ENCODE data around the gene DNAH11.
"Not testable (repeated sequence)": the region's sequence is repeated elsewhere in the genome, so short reads cannot be mapped to it uniquely, and the experiment has no call there.

DNAH11 gene

DNA sequence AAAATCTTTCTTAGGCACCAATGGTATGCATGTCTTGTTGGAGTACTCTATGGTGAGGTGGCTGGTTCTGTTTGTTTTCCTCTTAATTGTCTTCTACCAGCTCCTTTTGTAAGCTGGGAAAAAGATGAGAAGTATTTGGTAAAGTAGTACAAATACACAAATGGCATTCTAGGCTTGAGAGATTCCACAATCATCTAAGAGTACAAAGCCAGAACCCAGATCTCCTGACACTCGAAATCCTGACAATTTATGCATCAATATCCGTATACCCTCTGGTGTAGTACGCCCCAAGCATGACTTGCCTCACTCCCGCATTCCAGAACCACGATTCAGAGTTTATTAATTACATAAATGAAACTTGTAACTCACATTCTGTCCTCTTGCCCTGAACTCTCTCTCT, 359.4 kb downstream of the DNAH11 start:
- no peak for DNase-seq

DNA sequence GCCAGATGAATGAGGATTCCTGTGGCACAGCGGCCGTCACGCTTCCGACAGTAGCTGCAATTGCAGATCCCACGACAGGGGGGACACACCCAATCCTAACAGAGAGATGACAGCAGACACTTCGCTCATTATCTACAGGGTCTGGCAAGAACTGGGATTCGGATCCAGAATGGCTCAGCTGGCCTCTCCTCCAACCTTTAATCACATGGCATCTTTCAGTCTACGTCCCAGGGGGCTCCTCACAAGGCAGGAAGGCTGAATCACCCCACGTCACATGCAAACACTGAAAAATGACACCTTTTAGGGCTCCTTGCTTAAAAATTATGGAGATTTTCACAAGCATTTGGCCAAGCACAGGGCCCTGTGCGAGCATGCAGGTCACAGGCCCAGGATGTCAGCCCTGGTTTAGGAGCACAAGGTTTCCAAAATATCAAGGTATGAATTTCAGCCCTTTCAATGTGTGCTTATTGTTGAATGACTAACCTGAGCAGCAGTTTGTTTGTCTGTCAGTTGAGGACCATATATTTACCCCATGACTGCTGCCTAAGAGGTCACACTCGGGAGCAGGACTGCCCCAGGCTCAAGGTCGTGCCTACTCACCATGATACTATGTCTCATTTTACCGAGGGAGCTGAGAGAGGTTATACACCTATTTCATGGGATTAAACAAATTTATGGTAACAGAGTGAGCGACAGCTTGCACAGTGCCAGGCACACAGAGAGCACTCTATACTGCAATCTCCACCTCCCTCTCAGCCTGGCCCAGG, 360.4 kb downstream of the DNAH11 start:
- DNase-seq: no peak

DNA sequence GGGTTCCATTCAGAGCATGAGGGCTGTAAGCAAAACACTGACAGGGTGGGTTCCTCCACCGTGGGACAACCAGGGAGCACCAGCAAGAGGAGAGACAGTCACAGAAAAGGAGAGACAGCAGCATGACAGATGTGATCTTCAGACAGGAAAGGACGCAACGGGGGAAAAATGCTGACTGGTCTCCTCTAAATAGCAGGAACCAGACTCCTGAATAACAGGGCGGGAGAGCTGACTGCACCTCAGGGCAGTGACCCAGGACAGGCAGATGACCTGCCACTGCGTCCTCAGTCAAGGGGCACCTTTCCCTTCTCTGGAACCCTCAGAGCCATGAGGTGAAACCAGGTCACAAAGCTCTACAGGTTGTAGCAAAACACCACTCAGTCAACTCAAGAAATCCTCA, 365.9 kb downstream of the DNAH11 start:
- DNase-seq: no peak

DNA sequence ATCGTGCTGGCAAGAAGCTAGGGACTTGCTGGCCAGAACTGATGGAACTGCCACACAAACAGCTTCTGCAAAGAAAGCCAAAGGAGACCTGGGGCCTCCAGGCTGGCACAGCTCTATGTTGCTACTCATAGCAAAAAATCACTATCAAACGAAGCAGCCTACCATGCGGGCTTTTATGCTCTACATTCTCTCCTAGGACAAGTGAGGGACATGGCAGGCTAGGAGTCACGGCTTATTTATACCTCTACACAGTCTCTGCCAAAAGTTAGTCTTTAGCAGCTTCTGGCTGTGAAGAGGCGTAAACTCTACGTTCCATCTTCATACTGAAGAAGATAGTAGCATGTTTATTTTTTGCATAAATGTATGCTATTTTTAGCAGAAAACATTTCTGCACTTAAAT, 367.4 kb downstream of the DNAH11 start:
- no peak for DNase-seq

DNA sequence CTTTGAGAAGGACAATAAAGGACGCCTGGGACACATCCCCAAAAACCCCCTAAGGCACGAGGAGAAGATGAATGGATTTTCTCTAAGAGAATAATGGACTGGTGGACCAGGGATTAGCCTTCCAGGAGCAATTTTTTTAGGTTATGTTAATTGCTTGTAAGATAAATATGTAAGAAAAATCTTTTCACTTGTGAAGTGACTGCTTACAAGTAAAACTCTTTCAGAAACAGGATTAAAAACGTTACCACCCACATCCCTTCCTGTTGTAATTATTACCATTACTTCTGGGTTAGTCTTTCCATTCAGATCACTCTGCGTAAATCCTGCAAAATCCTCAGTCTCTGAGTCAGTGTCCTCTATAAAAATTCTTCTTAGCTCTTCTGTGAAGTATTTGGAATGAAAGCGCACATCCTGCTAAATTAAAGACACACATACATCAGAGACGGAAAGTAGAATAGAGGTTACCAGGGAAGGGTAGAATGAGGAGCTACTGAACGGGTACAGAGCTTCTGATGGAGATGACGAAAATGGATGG, 368.6 kb downstream of the DNAH11 start:
- no peak for DNase-seq

DNA sequence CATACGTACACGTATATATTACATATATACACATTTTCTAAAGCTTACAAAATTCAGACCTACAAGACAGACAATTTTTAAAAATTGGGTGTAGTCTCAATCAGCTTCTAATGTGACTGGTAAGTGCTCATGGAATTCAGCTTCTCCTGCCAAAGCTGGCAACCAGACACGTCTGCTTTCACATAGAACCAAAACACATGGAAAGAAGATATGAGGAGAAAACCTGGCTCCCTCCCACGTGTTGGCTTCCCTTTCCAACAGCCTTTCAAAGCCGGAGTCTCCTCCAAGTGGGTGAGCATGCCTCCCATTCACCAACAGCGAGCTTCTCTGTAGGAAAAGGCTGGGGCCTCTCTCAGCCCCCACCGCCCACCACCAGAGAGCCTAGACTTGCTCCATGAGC, 369.5 kb downstream of the DNAH11 start:
- DNase-seq: no peak

DNA sequence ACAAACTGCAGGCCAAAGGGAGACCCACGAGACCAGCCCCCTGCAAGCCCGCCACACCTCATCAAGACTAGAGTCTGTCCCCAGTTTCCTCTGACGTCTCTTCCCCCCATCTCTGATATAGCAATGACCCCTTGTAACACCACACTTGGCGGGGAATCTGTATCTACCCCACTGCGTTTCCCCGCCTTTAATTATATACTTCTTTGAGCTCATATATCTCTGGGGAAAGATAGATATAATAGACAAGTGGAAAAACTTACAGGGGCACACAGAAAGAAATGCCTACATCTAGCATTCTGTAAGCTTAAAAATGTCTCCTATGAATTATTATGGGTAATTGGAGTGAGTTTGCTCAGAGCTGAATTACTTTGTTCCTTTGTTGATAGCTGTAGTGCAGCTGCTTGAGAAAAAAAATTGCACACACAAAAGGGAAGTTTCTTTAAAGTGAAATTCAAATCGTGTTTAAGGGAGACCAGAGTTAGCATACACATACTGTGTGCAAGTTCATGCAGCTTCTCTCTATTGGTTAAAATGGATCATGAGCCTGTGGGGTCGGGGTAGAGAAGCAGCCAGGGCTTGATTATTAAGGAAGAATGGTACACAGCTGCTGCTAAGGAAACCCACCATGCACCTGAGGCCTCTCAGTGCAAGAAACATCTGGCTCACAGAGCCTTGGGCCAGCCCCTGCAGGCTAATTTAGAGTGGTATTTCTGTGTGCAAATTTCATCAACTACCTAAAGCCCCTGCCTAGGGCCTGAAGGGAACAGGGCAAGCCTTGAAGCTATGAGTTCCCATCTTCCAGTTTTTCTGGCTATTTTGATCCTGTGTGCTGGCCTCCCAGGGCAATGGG, 370.3 kb downstream of the DNAH11 start:
- DNase-seq: no peak

DNA sequence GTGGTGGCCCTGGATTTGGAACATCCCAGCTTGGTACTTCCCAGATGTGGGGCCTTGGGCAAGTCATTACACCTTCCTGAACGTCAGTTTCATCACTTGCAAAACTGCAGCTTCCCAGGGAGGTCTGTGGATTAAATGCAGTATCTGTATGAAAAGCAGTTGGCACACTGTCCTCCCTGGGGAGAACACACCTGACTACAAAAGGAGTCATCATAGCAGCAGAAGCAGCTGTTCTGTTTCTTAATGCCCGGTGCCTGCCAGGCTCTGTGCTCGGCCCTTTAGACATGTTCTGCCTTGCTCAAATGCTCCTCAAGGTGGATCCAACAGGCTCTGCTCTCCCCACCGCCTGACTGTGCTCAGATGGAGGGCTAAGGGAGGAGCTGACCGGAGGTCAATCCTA, 371.8 kb downstream of the DNAH11 start:
- DNase-seq: peak in 1 of 2 experiments; percentile 24

DNA sequence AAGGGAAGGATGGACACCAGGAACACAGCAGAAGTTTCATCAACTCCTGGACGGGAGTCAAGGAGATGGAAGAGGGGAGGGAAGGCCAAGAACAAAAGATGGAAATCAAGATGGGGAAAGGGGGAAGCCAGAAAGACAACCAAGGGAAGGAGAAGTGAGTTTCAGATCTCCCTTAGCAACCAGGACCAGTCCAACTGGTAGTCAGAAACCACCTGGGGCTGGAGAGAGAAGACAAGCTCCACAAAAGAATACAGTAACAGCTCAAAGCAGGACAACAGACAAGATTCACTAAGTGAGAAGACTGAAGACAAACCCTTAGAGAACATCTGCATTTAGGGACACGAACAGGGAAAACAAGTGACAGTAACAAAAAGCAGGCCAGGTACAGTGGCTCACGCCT, 372.3 kb downstream of the DNAH11 start:
- DNase-seq: no peak

DNA sequence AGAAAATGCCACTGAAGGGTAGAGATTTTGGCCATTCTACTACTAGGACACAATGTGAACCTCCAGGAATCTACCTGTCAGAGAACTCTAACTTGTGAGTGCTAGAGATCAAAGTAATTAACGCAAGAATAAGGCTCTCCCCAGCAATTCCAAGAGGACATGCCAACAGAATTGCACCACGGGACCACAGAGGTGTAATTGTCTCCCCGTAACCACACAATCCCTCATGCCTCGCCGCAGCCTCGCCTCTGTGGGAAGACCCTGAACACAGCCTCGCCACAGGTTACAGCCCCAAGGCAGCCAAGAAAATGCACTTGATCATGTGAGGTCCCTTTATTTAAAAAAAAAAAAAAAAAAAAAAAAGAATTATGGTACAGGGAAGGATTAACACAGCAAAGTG, 373.3 kb downstream of the DNAH11 start:
- DNase-seq: no peak

DNA sequence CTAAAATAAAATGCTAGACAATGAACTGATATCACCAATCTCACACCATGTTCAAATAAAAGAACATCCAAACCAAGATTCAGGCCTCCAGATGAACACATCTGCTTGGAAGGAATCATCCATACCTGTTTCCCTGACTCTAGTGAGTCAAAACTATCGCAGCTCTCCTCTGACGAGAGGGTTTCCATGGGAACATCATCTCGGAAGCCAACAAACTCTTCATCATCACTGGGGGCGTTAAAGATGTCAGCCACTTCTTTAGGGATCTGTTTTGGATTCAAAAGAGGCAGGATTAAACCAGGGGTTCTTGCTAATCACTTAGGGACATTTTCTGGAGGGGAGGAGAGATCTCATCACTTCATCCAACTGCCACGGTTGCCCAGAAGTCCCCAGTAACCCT, 373.8 kb downstream of the DNAH11 start:
- no peak for DNase-seq

DNA sequence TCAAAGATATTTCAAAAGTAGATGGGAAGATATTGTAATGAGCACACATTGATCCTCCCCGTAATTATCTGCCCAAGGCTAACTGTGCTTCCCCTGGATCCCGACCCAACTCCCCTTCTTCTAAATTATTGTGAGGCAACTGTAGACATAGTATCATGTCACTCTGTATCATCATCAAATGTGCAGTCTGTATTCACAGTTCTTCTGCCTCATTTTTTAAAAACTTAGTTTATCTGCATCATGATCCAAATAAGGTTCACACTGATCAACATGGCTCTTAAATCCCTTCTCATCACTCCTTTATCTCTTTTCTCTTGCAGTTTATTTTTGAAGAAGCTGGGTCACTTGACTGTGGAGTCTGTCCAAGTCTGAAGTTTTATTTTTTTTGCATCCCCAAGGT, 375.4 kb downstream of the DNAH11 start:
- DNase-seq: no peak

DNA sequence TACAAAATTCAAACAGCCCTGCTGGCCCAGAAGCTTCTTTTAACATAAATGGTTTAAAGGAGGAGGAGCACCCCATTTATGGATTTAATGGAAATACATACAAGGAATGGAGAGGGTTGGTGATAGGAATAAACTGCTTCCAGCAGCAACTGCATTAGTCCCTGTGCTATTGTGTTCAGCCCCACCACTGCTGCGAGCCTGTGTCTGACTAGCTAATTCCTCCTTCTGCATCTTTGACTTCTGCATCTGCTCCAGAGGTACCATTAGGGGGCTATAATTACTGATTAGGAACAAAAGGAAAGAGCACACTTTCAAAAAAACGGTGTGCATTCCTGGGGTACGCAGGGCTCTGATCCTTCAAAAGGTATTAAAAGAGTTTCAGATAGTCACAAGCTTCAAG, 378.1 kb downstream of the DNAH11 start:
- DNase-seq: no peak

DNA sequence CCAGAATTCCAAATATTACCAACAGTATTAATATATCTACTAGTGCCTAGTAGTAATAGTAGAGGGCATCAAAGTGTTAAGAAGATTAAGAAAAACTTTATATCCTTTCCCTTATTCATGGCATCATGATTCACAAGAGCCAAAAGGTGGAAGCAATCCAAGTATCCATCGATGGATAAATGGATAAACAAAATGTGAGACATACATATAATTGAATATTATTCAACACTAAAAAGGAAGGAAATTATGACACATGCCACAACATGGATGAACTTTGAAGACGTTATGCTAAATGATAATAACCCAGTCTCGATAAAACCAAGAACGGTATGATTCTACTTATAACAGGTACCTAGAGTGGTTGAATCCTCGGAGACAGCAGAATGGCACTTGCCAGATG, 379.8 kb downstream of the DNAH11 start:
- no peak for DNase-seq

DNA sequence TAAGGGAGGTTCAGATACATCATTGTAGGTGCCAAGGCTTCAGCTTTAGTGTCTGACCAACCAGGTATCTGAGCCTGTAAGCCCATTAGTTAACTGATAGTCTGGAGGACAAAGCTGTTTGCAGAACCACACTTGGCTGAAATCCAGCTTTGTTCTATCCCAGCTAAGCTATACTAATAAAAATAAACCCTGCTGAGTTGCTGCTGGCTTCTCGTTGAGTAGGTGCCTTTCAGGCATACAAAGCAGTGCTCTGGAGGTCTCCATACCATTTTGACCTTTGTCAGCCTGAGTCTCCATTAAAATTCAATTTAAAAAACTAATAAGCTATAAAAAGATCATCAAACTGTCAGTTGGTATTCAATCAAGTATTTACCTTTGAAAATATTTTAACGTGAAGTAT, 380.8 kb downstream of the DNAH11 start:
- peak in 1 of 2 experiments; percentile 54 for DNase-seq

DNA sequence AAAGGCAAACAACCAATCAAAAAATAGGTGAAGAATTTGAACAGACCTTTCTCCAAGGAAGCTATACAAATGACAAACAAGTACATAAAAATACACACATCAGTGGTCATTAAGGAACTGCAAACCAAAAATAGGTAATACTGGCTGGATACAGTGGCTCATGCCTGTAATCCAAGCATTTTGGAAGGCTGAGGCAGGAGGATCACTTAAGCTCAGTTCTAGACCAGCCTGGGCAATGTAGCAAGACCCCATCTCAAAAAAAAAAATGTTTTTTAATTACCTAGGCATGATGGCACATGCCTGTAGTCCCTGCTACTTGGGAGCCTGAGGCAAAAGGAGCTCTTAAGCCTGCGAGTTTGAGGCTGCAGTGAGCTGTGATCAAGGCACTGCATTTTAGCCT, 383.6 kb downstream of the DNAH11 start:
- no peak for DNase-seq

DNA sequence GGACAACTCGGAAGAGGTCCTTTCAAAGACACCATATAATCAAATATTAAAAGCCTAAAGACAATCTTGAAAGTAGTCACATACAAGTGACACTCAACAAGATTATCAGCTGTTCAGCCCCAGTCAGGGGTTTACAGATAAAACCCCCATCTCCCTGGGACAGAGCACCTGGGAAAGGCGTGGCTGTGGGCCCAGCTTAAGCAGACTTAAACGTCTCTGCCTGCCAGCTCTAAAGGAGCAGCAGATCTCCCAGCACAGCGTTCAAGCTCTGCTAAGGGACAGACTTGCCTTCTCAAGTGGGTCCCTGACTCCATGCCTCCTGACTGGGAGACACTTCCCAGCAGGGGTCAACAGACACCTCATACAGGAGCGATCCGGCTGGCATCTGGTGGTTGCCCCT, 384.9 kb downstream of the DNAH11 start:
- peak in 1 of 2 experiments; percentile 50 for DNase-seq

DNA sequence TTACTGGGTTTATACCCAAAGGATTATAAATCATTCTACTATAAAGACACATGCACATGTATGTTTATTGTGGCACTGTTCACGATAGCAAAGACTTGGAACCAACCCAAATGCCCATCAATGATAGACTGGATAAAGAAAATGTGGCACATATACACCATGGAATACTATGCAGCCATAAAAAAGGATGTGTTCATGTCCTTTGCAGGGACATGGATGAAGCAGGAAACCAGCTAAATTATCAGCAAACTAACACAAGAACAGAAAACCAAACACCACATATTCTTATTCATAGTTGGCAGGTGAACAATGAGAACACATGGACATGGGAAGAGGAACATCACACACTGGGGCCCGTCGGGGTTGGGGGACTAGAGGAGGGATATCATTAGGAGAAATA, 390.5 kb downstream of the DNAH11 start:
- DNase-seq: not testable (repeated sequence)

DNA sequence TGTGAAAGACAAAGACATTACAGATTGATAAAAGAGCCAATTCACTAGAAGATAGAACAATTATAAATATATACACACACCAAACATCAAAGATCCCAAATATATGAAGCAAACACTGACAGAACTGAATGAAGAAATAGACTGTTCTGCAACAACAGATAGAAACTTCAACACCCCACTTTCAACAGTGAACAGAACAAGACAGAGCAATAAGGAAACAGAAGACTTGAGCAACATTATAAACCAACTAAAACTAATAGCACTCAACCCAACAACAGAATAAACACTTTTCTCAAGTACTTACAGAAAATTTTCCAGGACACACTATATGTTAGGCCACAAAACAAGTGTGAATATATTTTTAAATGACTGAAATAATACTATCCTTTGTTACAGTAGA, 392.0 kb downstream of the DNAH11 start:
- no peak for DNase-seq

DNA sequence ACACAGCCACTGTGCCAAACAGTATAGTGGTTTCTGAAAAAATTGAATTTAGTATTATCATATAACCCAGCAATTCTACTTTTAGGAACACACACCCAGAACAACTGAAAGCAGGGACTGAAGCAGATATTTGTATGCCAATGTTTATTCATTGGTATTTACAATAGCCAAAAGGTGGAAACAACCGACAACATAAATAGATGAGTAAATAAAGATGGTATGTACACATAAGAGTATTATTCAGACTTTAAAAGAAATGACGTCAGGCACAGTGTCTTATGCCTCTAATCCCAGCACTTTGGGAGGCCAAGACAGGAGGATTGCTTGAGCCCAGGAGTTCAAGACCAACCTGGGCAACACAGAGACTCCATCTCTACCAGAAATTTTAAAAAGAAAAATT, 395.6 kb downstream of the DNAH11 start:
- DNase-seq: no peak

DNA sequence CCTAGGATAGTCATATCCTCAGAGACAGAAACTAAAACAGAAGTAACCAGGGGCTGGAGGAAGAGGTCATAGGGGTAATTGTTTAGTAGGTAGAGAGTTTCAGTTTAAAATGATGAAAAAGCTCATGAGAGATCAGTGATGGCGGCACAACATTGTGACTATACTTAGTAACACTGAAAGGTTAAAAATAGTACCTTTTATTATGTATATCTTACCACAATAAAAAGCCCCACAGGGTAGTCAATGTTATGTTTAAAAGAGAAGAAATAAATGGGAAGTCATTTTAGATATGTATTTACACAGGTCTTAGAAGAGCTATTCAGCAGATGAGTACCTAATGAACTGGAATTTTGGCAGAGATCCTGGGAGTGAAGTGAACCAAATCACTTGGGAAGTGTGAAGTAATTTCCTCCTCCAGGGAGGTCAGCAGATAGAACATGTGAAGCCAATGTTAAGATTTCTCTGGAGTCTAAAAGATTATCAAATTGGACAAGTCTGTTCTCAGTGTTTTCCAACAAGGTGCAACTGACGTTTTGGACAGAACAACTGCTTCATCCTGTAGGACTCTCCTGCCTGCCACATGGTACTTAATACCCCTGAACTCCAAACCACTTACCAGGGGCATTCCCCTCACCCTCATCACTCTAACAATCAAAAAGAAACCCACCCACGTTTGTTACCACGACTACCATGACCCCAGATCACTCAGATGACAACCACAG, 396.5 kb downstream of the DNAH11 start:
- DNase-seq: peak; percentile 13 to 38

DNA sequence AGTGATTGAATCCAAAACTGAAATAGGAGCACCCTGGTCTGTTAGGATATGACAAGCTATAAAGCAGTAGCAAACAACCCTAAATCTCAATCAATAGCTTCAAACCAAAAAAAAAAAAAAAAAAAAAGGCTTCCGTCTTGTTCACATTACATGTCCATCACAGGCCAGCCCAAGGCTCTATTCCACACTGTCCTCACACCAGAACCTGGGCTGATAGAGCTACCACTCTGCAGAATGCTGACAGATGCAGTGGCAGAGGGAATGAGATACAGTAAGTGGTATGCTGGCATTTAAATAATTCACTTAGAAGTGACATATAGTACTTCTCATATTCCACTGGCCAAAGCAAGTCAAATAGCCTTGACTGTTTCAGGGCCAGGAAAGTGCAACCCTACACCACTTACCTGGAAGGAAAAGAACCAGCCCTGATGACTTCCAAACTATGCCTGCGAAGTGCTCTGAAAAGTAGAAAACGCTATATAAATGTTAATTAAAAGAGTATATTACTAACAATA, 397.1 kb downstream of the DNAH11 start:
- DNase-seq: peak in 1 of 2 experiments; percentile 16

DNA sequence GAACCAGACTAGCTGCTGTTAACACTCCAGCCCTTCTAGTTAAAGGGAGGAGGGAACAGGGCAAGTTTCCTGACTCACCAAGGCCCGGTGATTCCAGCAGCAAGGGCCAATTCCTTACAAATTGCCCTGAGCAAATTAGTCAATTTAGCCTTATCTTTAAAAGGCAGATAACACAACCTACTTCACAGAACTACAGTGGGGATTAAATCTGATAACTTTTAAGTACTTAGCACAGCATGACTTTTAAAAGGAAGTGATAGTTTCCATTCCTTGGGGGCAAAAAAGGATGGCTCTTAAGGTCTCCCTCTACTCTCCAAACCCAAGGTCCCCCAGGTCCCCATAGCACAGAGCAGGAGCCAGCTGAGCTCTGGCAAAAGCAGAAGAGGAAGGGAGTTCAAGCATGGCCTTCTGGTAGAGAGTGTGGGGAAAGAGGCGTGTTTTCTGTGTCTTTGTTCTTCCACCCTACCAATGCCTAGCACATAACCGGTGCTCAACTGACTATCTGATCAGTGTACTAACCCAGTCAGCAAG, 398.8 kb downstream of the DNAH11 start:
- DNase-seq: no peak

All from NCI-H524 (cell line).